Choroid plexus epithelial cell (primary cell): ENCODE measurements around the gene NBEAL2.

Experiments used
- DNase-seq: peaks from one replicate; pipeline ENCODE4 v3.0.0-alpha.2; 2010; ENCODE audit warnings: low read depth
- H3K4me3 ChIP-seq: 2 replicates; pipeline ENCODE4 v1.5.1; 2011; ENCODE audit warnings: low read depth, mild to moderate bottlenecking, control low read depth, low read length, moderate library complexity
- CTCF ChIP-seq: conservative IDR thresholded peaks from 2 replicates; pipeline ENCODE4 v1.5.1; 2011; ENCODE audit warnings: low read depth, mild to moderate bottlenecking, control low read depth, inconsistent platforms, low read length, moderate library complexity

The NBEAL2 gene

GRCh38 chr3:46986782-46987310, 7.4 kb downstream of the NBEAL2 start:
- DNase-seq: no peak
- no peak overlapping the region for H3K4me3 ChIP-seq
- TF ChIP-seq CTCF: no peak

- DNase-seq: no peak
- no peak for TF ChIP-seq CTCF
- no peak overlapping the region for H3K4me3 ChIP-seq
Measured at GRCh38 chr3:46987319-46987742, 7.9 kb downstream of the NBEAL2 start.

GRCh38 chr3:46987743-46988401, 8.4 kb downstream of the NBEAL2 start:
- no peak for TF ChIP-seq CTCF
- no peak overlapping the region for H3K4me3 ChIP-seq
- DNase-seq: no peak

- TF ChIP-seq CTCF: no peak
- no peak overlapping the region for H3K4me3 ChIP-seq
- no peak for DNase-seq
Measured at GRCh38 chr3:46988616-46989015, 9.2 kb downstream of the NBEAL2 start.

- H3K4me3 ChIP-seq: no peak overlapping the region
- no peak for DNase-seq
- TF ChIP-seq CTCF: no peak
Measured at GRCh38 chr3:46989146-46989810, 9.8 kb downstream of the NBEAL2 start.

GRCh38 chr3:46990573-46991374, 11.3 kb downstream of the NBEAL2 start:
- H3K4me3 ChIP-seq: no peak overlapping the region
- TF ChIP-seq CTCF: no peak
- no peak for DNase-seq
